Neutrophil (primary cell): Measurements from ENCODE around the gene ZBTB45.
"Not testable (repeated sequence)": the region's sequence is repeated elsewhere in the genome, so short reads cannot be mapped to it uniquely, and the experiment has no call there.

Experiments
- H3K27ac ChIP-seq: fragments of 200-600 bp; sonication (generic); 2 replicates; pipeline ENCODE4 v1.5.1; 2016; ENCODE audit warnings: mild to moderate bottlenecking, moderate library complexity
- H3K27me3 ChIP-seq: fragments of 200-600 bp; sonication (generic); 2 replicates; pipeline ENCODE4 v1.6.0; 2016; ENCODE audit warnings: mild to moderate bottlenecking
- H3K36me3 ChIP-seq: fragments of 200-600 bp; sonication (generic); 2 replicates; pipeline ENCODE4 v1.5.1; 2017
- H3K4me1 ChIP-seq, 2 experiments: fragments of 200-600 bp in 1 of 2; sonication (generic) in 1 of 2; 1 replicate in 1 of 2; 2 replicates in 1 of 2; pipeline versions ENCODE4 v1.5.1 to v1.6.1; 2013 to 2016; ENCODE audit warnings: low read depth in 1 of 2, low read length in 1 of 2, mild to moderate bottlenecking in 1 of 2, moderate library complexity in 1 of 2; ENCODE audit not compliant: control insufficient read depth in 1 of 2, insufficient read depth in 1 of 2
- H3K4me3 ChIP-seq, 2 experiments: fragments of 200-600 bp in 1 of 2; sonication (generic) in 1 of 2; 1 replicate in 1 of 2; 2 replicates in 1 of 2; pipeline ENCODE4 v1.5.1; 2013 to 2016; ENCODE audit warnings: low read depth in 1 of 2, low read length in 1 of 2, mild to moderate bottlenecking in 1 of 2, moderate library complexity in 1 of 2
- H3K9me3 ChIP-seq: fragments of 200-600 bp; sonication (generic); 2 replicates; pipeline ENCODE4 v1.5.1; 2016
- TF ChIP-seq, protein P1 (sequence below): fragments of 200-600 bp; sonication (generic); IDR thresholded peaks from 2 replicates; pipeline ENCODE4 v1.5.1; 2016; ENCODE audit warnings: antibody characterized with exemption

ZBTB45 gene

DNA sequence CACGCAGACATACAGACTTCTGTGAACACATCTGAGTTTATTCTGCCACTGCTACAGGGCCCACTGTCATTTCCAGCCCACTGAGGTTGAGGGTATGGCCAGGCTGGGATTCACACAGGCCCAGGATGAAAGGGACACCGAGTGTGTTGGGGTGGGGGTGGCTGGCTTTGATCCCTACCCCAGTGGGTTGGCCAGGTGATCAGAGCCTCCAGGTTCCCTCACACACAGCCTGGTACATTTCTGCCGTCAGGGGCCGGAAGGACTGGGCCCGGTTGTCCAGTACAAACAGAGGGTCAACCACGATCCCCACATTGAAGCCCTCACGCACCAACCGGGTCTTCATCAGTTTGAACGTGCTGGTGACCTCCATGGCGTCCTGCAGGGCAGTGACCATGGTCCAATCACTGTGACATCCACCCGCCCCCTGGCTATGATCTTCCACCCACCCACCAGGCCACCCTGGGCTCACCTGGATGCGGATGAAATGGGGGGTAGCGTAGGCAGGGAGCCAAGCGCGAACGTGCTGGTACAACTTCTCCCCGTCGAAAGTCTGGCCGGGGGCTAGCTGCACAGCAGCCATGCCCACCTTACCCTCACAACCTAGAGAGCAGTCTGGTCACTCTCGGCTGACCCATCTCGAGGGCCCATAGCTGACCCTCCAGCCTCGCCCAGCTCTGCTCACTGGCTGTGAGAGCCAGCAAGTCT is 21.1 kb downstream of the ZBTB45 start:
- no peaks in the 10 kb centered on the region for H3K9me3 ChIP-seq
- H3K4me3 ChIP-seq = peak overlapping the region; percentile 69 to 71
- H3K36me3 ChIP-seq = no peaks in the 10 kb centered on the region
- H3K4me1 ChIP-seq = peaks cover 11% of the 10 kb centered on the region in 2 experiments
- peak overlapping the region; percentile 79 for H3K27ac ChIP-seq
- TF ChIP-seq, protein P1, sequence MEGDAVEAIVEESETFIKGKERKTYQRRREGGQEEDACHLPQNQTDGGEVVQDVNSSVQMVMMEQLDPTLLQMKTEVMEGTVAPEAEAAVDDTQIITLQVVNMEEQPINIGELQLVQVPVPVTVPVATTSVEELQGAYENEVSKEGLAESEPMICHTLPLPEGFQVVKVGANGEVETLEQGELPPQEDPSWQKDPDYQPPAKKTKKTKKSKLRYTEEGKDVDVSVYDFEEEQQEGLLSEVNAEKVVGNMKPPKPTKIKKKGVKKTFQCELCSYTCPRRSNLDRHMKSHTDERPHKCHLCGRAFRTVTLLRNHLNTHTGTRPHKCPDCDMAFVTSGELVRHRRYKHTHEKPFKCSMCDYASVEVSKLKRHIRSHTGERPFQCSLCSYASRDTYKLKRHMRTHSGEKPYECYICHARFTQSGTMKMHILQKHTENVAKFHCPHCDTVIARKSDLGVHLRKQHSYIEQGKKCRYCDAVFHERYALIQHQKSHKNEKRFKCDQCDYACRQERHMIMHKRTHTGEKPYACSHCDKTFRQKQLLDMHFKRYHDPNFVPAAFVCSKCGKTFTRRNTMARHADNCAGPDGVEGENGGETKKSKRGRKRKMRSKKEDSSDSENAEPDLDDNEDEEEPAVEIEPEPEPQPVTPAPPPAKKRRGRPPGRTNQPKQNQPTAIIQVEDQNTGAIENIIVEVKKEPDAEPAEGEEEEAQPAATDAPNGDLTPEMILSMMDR = no peak
- no peaks in the 10 kb centered on the region for H3K27me3 ChIP-seq

DNA sequence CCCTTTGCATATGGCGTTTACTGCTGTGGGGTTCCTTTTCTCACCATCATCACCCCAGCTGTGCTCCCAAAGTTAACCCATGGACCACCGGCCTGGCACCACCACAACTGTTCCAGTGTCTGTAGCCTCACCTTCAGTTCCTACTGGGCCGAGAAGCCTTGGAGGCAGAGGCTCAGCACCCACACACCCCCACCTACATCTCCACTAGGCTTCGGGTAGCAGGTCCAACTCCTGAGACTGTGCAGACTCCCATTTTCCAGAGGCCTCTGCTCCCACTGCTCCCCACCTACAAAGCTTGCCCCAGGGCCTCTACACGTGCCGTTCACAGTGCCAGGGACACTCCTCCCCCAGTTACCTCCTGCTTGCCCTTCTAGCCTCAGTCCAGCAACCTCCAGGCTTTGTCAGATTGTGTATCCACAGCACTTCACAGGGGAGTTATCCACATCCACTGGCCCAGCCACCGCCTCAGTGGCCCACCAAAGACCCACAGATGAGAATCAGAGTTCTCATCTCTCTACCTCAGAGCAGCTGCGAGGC is 21.9 kb downstream of the ZBTB45 start:
- H3K36me3 ChIP-seq = no peaks in the 10 kb centered on the region
- peaks cover 11% of the 10 kb centered on the region in 2 experiments for H3K4me1 ChIP-seq
- no peaks in the 10 kb centered on the region for H3K9me3 ChIP-seq
- H3K27me3 ChIP-seq = no peaks in the 10 kb centered on the region
- TF ChIP-seq, protein P1 = no peak
- H3K4me3 ChIP-seq = no peak overlapping the region
- no peak overlapping the region for H3K27ac ChIP-seq

DNA sequence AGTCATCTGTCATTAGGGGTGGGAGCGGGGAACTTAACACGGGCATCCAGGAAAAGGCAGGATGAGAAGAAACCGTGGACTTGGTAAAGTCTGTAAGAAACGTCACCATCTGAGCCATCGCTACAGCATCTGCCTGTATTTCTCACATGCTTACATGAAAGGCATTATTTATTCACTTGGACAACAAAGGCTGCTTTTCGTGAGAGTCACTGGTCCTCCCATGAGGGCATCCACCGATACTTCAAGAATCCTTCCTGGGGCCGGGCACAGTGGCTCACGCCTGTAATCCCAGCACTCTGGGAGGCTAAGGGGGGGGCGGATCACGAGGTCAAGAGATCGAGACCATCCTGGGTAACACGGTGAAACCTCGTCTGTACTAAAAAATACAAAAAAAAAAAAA is 27.3 kb downstream of the ZBTB45 start:
- no peak overlapping the region for H3K27ac ChIP-seq
- H3K27me3 ChIP-seq = no peaks in the 10 kb centered on the region
- H3K36me3 ChIP-seq = no peaks in the 10 kb centered on the region
- no peak overlapping the region for H3K4me3 ChIP-seq
- TF ChIP-seq, protein P1 = no peak
- H3K4me1 ChIP-seq = no peaks in the 10 kb centered on the region
- H3K9me3 ChIP-seq = no peaks in the 10 kb centered on the region

DNA sequence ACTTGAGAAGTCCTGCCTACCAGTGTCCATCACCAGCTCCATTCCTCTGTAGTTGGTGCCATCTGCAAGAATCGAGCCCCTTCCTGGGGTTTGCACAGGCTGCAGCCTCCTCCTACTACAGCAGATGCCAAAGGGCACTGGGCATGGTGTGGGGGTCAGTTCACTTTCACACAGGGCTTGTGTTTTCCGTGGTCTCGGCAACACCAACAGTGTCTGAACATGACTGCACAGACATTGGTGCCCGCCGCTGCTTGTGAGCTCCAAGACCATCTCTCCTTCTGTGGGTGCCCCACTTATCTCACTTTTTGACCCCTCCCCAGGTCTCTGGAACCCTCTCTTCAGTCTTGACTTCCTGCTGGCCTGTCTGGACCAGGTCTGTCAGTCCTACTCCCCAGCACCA is 28.2 kb downstream of the ZBTB45 start:
- H3K4me1 ChIP-seq = no peaks in the 10 kb centered on the region
- TF ChIP-seq, protein P1 = no peak
- no peaks in the 10 kb centered on the region for H3K36me3 ChIP-seq
- no peak overlapping the region for H3K4me3 ChIP-seq
- H3K9me3 ChIP-seq = no peaks in the 10 kb centered on the region
- H3K27ac ChIP-seq = no peak overlapping the region
- H3K27me3 ChIP-seq = no peaks in the 10 kb centered on the region

DNA sequence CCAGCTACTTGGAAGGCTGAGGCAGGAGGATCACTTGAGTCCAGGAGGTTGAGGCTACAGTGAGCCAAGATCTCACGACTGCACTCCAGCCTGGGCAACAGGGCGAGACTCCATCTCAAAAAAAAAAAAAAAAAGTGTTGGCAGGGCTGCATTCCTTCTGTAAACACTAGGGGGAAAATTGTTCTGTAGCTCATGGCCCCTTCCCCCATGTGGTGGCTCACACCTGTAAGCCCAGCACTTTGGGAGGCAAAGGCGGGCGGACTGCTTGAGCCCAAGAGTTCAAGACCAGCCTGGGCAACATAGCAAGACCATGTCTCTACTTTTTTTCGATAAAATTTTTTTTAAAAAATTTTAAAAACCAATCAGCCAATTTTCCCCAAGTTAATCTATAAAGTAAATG is 35.3 kb downstream of the ZBTB45 start:
- H3K36me3 ChIP-seq = peaks cover 21% of the 10 kb centered on the region
- H3K27me3 ChIP-seq, H3K27ac ChIP-seq, H3K9me3 ChIP-seq, H3K4me3 ChIP-seq, H3K4me1 ChIP-seq: not testable (repeated sequence)

DNA sequence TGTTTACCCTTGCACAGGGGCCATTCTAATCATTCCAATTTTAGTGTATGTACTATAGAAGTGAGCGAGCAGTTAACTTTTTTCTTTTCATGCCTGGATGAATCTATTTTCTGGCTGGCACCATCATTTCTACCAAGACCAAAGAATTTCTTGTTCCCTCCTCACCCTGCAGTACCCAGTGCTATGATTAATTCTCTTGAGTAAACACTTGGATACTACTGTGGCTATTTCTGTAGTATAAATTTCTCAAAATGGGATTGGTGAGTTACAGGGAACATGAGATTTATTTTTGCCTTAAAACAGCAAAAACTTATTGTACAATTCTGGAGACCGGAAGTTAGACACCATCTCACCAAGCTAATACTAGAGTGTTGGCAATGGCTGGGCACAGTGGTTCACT is 35.8 kb downstream of the ZBTB45 start:
- H3K27me3 ChIP-seq = no peaks in the 10 kb centered on the region
- H3K4me1 ChIP-seq = no peaks in the 10 kb centered on the region
- no peaks in the 10 kb centered on the region for H3K9me3 ChIP-seq
- TF ChIP-seq, protein P1 = no peak
- H3K36me3 ChIP-seq = peaks cover 24% of the 10 kb centered on the region
- no peak overlapping the region for H3K27ac ChIP-seq
- no peak overlapping the region for H3K4me3 ChIP-seq
